ENCODE data around the gene DUSP12.
"Not testable (repeated sequence)": the region's sequence is repeated elsewhere in the genome, so short reads cannot be mapped to it uniquely, and the experiment has no call there.

Gene DUSP12, protein sequence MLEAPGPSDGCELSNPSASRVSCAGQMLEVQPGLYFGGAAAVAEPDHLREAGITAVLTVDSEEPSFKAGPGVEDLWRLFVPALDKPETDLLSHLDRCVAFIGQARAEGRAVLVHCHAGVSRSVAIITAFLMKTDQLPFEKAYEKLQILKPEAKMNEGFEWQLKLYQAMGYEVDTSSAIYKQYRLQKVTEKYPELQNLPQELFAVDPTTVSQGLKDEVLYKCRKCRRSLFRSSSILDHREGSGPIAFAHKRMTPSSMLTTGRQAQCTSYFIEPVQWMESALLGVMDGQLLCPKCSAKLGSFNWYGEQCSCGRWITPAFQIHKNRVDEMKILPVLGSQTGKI

GRCh38 chr1:161749509-161750407, at the start of gene DUSP12:
Gene DUSP12, plus strand, starts transcription at chr1:161749786. Its CDS starts 16 bp downstream, at chr1:161749802.
- in situ Hi-C loops (cut with MboI; ENCODE audit: low sequenced_read_pairs), result loop anchor here (10.0 kb wide), 1 partner anchor 265 kb away; no protein-coding TSS in a partner anchor

GRCh38 chr1:161702250-161702649, 47.3 kb upstream of the DUSP12 start:
- in situ Hi-C loops (cut with MboI; ENCODE audit: low sequenced_read_pairs), result no loop called here

DNA sequence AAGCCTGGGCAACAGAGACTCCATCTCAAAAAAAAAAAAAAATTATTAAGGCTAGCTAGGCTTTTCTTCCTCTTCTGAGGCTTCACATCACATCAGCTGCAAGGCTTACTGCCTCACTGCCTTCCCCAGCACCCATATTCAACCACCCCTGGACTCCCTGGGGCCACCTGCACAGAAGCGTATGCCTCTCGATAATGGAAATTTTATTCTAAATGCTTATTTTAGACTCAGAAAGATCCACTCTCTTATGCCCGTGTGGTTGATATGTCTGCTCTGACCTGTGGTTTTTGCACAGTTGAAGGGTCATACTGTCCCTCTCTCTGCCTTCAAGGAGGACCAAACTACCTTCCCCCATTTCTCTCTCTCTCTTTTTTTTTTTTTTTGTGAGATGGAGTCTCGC, 44.0 kb upstream of the DUSP12 start:
- in situ Hi-C loops (cut with MboI; ENCODE audit: low sequenced_read_pairs), result no loop called here

GRCh38 chr1:161706113-161706481, 43.5 kb upstream of the DUSP12 start:
- in situ Hi-C loops (cut with MboI; ENCODE audit: low sequenced_read_pairs), result no loop called here

DNA sequence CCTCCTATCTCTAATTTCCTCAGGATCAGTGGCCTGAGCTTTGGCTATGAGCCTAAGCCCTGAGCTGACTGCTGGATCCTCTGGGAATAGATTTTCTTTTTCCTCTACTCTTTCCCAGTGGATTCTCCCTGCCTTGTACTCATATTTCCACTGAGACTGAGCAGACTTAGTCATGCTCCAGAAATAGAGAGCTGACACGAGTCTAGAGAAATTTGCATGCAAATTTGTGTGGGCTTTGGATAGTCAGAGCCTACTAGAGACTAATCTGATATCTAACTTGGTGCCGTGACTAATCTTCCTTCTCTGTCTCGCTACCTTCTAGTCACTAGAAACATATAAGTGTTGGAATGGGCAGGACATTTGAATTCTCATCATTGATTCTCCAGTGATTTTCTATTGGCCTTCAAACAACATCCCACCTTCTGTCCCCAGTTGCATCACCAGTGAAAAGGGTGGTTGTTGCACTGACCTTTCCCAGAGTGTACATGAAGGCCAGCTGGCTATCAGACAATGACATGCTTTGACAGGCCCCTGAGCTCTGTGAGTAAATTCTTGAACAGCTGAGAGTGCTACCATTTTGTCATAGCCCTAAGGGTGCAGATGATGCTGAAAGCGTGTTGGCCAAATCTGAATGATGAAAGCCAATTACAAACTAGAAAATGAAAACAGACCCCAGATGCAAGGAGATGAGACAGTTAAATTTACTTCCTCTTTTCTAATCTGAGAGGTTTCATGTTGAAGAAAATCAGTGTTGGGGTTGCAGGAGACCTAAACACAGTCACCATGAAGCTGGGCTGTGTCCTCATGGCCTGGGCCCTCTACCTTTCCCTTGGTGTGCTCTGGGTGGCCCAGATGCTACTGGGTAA, 42.9 kb upstream of the DUSP12 start, which contains the start of gene FCRLA:
TSS of gene FCRLA (plus strand) at position 748 of the 866 bp plus-strand sequence. CDS start at position 784, 36 bp downstream.
- in situ Hi-C loops (cut with MboI; ENCODE audit: low sequenced_read_pairs), result no loop called here

GRCh38 chr1:161707503-161707902, 42.1 kb upstream of the DUSP12 start:
- in situ Hi-C loops (cut with MboI; ENCODE audit: low sequenced_read_pairs), result no loop called here

DNA sequence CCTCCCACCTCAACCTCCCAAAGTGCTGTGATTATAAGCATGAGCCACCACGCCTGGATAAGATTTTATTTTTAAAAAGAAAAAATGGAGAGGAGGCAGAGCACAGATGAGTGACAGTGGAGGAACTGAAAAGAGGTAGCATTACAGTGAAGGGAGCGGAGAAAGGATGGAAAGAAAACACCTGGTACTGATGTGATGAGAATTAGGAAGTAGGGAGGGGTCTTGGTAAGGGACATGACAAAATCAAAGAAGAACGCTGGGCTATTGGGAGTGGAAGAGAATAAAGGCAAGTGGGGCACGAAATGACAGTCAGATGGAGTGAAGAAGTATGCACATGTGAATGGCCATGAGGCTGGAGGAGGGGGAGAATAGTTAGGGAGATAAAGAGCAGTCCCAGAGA, 40.2 kb upstream of the DUSP12 start:
- in situ Hi-C loops (cut with MboI; ENCODE audit: low sequenced_read_pairs), result no loop called here

DNA sequence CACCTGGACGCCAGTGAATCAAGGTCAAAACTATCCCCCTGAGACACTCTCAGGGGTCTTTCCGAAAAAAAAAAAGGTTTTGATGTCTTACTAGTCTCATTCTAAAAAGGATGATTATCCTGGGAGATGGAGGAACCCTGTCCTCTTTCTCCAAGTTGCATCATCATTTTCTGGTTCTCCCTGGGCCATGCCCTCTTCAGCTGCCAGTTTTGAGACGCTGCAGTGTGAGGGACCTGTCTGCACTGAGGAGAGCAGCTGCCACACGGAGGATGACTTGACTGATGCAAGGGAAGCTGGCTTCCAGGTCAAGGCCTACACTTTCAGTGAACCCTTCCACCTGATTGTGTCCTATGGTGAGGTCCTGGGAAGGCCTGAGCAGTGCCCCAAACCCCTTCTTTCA, 39.0 kb upstream of the DUSP12 start:
- in situ Hi-C loops (cut with MboI; ENCODE audit: low sequenced_read_pairs), result no loop called here

DNA sequence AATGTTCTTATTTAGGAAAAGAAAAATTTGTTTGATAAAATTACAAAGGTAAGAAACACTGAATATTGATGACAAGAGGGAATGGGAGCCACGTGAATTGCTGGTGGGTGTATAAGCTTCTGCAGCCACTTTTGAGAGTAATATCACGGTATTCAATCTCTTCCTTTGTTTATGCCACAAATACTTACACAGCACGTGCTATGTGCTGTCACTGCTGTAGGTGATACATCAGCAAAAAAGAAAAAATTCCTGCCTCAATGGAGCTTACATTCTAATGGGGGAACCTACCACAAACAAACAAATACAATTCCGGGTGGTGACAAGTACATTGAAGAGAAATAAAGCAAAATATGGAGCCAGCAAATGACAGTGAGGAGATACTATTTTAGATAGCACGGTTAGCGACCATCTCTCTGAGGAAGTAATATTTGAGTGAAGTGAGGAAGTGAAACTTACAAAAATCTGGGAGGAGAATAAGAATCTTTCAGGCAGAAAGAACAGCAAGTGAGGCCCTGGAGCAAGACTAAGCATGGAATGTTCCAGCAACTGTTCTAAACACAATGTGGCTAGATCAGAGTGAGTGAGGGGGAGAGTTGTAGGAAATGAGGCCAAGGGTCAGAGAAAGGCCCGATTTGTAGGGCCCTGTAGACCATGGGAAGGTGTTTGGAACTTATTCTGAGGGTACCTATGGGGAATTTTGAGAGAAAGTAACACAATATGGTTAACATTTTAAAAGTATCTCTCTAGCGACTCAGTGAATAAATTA, 30.8 kb upstream of the DUSP12 start:
- in situ Hi-C loops (cut with MboI; ENCODE audit: low sequenced_read_pairs), result no loop called here

DNA sequence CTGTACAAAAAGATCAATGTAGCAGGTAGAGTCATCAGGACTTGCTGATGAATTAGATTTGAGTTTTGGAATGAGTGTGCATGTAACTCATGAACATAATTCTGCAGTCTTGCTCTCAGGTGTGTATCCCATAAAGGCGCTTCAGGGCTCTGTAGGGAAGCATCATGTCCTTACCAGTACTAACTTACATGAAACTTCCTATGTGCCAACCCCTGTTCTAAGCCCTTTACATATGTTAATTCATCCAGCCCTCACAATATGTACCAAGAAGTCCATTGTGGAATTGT, 30.3 kb upstream of the DUSP12 start:
- in situ Hi-C loops (cut with MboI; ENCODE audit: low sequenced_read_pairs), result no loop called here

DNA sequence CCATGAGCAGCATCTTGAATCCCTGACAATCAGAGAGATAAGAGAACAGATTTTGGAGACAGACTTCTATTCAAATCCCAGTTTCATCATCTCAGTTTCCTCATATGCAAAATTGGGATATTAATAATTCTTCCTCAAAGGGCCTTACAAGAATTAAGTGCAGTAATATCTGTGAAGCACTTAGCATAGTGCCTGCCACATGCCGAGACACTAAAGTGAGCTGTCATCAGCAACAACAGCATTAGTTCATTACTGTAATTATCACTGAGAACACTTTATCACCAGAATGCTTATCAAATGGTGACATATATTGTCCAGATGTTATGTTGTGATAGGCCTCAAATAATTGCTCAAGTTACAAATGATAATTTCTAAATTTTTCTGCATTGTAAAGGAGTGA, 29.2 kb upstream of the DUSP12 start:
- in situ Hi-C loops (cut with MboI; ENCODE audit: low sequenced_read_pairs), result no loop called here

- in situ Hi-C loops (cut with MboI; ENCODE audit: low sequenced_read_pairs), result no loop called here
These were observed 28.4 kb upstream of the DUSP12 start, which contains the start of gene FCRLB for GRCh38 chr1:161720956-161721737. Gene FCRLB, plus strand, starts transcription at chr1:161721544. Its CDS starts 1,129 bp downstream, at chr1:161722673.

DNA sequence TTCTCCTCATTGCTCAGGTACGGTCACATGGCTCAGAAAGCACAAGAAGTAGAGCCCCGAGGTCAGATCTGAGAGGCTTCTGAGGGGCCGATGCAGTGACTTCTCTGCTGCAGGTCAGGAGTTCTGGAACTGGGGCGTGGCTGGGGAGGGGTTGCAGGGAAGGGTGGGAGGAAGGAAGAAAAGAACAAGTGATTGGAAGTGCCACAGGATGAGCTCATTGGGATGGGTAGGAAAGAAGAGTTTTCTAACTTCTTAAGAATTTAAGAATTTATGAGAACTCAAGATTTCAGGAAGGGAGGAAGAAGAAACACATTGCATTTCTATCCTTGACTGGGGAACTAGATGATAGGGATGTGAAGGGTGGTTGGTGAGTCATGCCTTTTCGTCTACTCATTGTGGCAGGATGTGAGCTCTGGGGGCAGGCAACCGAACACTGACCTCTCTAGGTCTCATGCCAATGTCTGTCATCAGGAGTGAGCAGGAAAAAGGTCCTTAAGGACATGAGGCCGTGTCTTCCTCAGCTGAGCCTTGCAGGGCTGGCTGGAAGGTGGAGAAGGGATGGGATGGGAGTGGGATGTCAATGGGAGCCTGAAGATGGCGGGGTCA, 27.7 kb upstream of the DUSP12 start:
- in situ Hi-C loops (cut with MboI; ENCODE audit: low sequenced_read_pairs), result no loop called here

GRCh38 chr1:161722406-161722805, 27.2 kb upstream of the DUSP12 start:
- in situ Hi-C loops (cut with MboI; ENCODE audit: low sequenced_read_pairs), result no loop called here

GRCh38 chr1:161723459-161724141, 26.0 kb upstream of the DUSP12 start:
- in situ Hi-C loops (cut with MboI; ENCODE audit: low sequenced_read_pairs), result no loop called here

GRCh38 chr1:161725258-161725907, 24.2 kb upstream of the DUSP12 start:
- in situ Hi-C loops (cut with MboI; ENCODE audit: low sequenced_read_pairs), result not testable (repeated sequence)

DNA sequence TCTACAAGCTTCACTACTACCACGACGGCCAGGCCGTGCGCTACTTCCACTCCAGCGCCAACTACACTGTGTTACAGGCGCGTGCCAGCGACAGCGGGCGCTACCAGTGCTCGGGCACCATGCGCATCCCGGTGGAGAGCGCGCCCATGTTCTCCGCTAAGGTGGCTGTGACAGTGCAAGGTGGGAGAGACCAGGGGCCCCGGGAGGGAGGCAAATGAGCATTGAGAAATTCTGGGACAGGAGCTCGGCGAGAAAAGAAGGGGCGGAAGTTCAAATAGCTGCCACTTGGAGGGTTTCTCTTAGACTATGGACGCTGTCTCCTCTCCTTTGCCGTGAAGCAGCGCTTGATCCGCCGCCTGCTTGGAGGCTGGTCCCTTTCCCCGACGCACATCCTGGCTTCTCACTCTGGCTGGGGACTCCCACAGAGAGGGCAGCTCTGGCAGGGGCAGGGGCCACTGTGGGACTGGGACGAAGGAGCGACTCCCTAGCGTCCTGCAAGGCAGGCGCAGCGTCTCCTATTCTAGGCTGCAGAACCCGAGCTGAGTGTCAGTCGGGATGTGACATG, 23.6 kb upstream of the DUSP12 start:
- in situ Hi-C loops (cut with MboI; ENCODE audit: low sequenced_read_pairs), result no loop called here

Data from HL-60/S4 treated with phorbol 12-myristate 13-acetate at 8.2 ng/mL for 4 days and 3 days (cell line).